Stimulated activated CD4-positive, alpha-beta T cell treated with anti-CD3 and anti-CD28 coated beads, Interleukin-2, amount 100 ng/mL, for 24 hours (primary cell): Measurements from ENCODE around the gene MARCO.
"Not testable (repeated sequence)": the region's sequence is repeated elsewhere in the genome, so short reads cannot be mapped to it uniquely, and the experiment has no call there.

ENCODE experiments used
- DNase-seq, 2 donors: peaks; one replicate each; pipeline ENCODE4 v3.0.0-alpha.2; 2020

MARCO gene

GRCh38 chr2:118929059-118929458, 12.9 kb upstream of the MARCO start:
- no peak for DNase-seq

DNA sequence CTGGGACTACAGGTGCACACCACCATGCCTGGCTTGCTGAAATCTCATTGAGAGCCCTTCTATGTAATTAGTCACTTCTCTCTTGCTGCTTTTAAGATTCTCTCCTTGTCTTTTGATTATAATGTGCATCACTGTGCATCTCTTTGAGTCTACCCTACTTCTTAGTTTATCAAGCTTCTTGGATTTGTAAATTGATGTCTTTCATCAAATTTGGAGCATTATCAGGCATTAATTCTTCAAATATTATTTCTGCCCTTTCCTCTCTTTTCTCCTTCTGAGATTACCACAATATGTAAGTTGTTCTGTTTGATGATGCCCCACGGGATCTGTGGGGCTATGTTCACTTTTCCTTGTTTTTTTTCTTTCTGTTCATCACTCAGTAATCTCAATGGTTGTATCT, 9.0 kb upstream of the MARCO start:
- no peak for DNase-seq

DNA sequence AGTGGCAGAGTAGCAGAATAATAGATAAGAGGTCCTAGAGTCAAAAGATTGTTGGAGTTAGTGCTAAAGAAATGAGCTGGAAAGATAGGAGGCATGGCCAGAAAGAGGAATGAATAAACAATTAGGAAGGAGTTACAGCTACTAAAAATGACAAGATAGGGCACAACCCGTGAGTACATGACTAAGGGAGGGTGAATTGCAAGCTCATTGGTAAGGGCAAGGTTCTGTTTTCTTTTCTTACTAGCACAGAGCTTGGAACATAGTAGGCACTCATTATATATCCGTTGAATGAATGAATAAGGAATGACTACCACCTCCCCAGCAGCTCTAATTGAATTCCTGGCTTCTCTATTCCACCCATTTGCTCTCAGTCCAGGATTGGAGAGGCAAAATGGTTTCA, 5.7 kb upstream of the MARCO start:
- DNase-seq = no peak

DNA sequence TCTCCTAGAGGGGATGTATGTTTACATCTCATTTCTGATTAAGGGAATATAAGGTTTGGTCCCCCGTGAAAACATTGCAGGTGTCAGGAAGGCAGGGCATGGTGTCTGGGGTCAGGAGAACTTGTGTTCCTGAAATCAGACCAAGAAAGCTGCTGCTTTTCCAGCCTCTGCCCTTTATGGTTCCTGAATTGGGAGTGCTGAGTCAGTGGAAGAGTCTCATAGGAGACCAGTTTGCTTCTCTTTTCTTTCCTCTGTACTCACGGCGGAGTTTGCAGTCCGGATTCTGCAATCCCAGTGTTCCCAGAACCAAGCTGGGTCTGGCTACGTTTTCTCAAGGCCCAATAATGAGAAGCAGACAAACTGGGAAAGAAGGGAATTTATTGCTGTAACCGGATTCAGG, 5.1 kb upstream of the MARCO start:
- DNase-seq = no peak

- DNase-seq = no peak
Measured at GRCh38 chr2:118937817-118938216, 4.2 kb upstream of the MARCO start.

- no peak for DNase-seq
Measured at GRCh38 chr2:118939994-118940393, 2.0 kb upstream of the MARCO start.

GRCh38 chr2:118940486-118941120, 1.4 kb upstream of the MARCO start:
- no peak for DNase-seq

- no peak for DNase-seq
Measured at GRCh38 chr2:118943286-118943685, 1.3 kb downstream of the MARCO start.

GRCh38 chr2:118945881-118946280, 3.9 kb downstream of the MARCO start:
- no peak for DNase-seq

DNA sequence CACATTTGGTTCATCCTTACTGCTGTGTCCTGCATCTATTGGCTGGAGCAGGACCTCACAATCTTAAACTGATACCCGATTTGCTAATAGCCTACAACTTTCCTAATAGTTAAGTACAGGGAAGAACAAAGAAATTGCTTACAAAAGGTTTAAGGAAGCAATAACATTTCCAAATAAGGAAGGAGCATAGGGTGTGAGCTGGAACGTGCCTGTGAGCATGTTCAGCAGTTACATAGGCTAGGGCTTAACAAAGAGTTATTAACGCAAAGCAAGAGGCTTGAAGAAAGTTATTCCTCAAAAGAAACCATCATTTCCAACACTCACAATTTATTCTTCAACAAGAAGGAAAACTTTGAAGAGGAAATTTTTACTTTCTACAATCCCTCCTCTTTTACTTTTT, 6.3 kb downstream of the MARCO start:
- DNase-seq = not testable (repeated sequence)

DNA sequence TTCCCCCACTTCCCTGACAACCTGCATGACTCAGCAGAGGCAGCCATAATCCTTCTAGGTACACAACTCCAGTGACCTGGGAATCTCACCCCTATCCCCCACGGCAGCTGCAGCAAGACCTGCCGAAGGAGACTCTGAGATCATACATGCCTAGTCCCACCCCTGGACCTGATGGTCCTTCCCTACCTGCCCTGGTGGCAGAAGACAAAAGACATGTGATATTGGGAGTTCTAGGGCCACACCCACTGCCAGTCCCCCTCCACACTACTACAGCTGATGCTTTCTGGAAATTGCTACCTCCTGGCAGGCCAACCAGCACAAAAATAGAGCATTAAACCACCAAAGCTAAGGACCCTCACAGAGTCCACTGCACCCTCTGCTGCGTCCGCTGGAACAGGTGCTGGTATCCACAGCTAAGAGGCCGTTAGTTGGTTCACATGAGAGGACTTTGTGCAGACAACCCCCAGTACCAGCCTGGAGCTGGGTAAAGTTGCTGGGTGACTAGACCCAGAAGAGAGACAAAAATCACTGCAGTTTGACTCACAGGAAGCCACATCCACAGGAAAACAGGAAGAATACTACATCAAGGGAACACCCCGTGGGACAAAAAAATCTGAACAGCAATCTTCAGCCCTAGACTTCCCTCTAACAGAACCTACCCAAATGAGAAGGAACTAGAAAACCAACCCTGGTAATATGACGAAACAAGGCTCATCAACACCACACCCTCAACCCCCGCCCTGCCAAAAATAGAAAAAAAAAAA, 12.5 kb downstream of the MARCO start:
- no peak for DNase-seq

DNA sequence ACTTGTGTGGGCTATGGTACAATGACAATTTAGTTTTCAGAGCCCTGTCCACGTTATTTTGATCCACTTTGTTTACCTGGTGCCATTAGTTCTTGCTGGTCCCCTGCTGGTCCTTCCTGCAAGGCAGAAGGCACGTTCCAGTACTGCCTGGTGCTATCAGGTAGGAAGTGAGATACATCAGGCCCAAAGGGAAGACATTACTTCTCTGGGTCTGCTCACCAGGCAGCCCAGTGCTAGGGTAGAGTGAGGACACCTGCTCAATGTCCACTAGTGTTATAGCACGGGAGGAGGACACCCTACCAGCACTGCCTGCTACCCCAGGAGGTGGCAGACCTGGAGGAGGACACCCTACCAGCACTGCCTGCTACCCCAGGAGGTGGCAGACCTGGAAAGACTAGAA, 23.7 kb downstream of the MARCO start:
- no peak for DNase-seq

DNA sequence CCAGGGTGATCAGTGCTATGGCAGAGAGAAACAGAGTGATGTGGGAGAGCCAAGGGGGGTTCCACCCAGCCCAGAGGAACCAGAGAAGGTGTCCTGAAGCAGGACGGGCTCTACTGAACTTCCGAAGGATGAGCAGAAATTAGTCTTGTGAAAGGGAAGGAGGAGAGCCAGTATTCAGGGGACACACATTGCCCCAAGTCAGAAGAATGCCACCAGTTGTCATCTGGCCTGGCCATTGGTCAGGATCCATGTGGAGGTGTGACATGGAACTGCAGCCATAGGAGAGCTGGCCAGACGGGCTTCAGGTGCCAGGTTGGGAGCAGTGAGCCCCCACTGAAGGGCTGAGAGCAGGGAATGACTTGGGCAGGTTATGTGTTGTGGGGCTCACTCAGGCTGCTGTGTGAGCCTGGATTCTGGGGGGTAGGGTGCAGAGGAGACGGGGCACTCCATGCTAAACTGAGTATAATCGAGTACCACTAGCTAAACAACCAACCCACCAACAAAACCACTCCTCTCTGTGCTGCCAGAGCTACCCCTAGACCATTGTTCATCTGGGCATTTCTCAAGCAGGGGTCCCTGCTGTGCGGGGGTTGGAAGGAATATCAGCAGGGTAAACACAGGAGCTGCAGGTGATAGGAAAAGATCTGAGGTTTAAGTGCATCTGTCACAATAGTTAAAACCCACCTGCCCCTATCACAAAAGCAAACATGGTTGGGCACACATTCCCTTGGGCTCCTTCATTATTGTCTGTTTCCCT, 25.3 kb downstream of the MARCO start:
- DNase-seq = no peak

- DNase-seq = no peak
Measured at GRCh38 chr2:118968042-118968441, 26.0 kb downstream of the MARCO start.

- DNase-seq = no peak
Measured at GRCh38 chr2:118968961-118969733, 27.2 kb downstream of the MARCO start.

DNA sequence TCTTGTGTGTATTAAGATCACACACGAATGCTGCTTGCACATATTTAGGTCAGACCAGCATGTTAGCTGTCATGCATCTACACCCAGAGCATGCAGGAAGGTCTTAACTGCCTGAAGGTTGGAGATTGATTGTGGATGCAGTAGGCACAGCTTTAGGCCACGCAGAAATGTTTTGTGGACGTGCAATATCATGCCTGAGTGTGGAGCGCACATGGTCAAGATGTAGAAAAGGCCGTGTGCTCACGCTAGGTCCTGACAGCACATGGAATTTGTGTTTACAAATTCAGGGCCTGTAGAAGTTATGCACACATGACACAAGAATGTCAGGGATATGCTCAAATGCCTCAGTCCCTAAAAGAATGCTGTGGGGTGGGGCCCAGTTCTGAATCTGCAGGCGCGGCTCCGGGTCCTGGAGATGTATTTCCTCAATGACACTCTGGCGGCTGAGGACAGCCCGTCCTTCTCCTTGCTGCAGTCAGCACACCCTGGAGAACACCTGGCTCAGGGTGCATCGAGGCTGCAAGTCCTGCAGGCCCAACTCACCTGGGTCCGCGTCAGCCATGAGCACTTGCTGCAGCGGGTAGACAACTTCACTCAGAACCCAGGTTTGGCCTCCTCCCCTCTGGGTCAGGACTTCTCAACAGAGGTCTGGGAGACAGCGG, 27.9 kb downstream of the MARCO start:
- no peak for DNase-seq

DNA sequence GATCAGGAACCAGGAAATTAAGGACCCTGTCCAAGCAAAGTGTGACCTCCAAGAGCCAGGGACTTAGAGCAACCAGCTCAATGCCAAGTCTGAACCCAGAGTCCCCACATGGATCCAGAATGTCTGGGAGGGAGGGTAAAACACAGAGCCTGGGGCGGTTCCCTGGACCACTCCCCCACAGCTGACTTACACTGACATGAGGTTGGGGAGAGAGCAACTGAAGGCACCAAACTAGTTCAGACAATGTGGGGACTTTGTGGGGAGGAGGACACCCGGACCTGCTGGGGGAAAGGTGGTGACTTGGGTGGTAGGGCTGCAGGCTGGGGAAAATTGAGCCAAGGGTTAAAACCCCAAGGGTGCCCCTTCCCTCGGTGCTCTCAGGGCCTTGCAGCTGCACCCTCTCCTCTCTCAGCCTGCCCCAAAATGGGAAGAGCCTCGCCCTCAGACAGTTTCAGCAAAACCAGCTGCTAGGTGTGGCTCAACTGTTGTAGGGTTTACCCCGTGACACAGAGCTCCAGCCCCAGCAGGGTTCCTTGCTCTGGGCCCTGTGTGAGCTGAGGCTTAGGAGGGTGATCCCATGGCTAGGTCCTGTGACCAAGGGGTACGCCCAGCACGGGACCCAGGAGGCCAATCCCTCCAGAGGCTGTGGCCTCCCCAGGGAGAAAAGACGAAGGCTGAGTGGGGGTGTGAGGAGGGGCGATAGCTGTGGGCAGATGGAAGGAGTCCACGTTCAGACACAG, 28.6 kb downstream of the MARCO start:
- DNase-seq = no peak

GRCh38 chr2:118971245-118972122, 29.5 kb downstream of the MARCO start:
- DNase-seq = no peak

DNA sequence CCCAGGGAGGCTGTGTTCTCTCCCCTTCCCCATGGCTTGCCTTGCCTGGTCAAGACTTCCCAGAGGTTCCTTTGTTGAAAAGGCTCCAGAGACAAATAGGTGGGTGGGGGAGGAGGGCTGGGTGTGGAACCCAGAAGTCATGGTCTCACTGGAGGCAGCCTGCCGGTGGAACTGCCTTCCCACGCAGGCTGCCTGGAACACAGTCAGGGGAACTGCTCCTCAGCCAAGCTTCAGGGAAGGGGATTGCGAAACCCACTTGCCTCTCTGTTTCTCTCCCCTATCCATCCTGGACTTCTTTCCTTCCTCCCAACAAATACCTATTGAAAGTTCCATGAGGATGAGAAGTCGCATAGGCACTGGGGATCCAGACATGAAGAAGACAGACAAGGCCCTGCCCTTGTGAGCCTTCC, 31.6 kb downstream of the MARCO start:
- no peak for DNase-seq

DNA sequence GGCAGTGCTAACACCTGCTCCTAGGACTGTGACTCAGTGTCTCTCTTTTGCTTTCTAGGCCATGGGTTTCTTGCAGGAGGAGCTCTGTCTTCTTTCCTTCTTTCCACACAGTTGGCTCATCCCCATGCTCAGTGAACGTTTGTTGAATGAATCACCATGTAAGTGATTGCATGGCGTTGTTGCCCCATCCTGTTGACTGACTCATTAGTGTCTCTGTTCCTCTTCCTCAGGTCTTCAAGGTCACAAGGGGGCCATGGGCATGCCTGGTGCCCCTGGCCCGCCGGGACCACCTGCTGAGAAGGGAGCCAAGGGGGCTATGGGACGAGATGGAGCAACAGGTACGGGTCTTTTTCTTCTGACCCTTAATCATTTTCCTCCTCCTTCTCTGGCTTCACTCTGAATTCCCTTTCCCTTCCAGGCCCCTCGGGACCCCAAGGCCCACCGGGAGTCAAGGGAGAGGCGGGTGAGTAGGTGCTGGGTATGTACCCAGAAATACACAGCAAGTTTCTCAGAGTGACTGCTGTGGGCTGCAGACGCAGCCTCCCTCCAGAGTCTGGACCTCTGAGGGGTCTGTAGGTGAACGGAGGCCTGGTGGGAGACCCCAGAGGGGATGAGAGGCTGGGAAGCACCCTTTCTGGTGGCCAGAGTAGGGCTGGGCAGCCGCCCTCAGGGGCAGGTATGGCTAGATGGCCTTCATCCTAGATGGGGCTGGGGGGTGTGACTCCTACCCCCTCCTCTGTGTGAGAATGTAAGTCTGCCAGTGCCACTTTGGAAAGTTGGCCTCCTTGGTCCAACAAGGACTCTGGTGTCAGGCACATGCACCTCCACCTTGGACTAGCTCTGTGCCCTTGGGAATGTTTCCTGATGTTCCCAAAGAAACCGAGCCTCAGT, 32.4 kb downstream of the MARCO start:
- no peak for DNase-seq
